AG20443 (cell line): Measurements from ENCODE around the gene ZMYM1.
"Not testable (repeated sequence)": the region's sequence is repeated elsewhere in the genome, so short reads cannot be mapped to it uniquely, and the experiment has no call there.

ENCODE experiments used
- DNase-seq: peaks from one replicate; pipeline ENCODE4 v3.0.0; 2012; ENCODE audit warnings: low spot score, mixed read lengths

ZMYM1 gene

GRCh38 chr1:35079003-35079930, at the start of gene ZMYM1:
TSS of gene ZMYM1 (plus strand) at chr1:35079385. CDS start at chr1:35093988, 14,603 bp downstream.
- peak; percentile 97 for DNase-seq

GRCh38 chr1:35029761-35030160, 49.4 kb upstream of the ZMYM1 start:
- DNase-seq: no peak

DNA sequence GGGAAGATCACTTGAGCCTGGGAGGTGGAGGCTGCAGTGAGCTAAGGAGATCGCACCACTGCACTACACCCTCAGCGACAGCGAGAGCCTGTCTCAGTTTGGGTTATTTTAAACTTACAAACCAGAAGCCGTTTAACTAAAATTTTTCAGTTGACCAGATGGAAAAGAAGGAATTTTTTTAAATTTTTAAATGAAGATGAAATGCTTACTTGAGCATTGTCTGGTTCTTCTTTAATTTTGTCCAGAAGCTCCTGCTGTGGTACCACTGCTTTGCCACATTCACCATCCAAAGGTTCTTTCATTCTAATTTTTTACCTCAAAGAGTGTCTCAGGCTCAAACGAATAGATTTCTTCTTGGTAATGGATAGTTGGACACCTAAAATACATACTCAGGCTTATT, 48.8 kb upstream of the ZMYM1 start:
- DNase-seq: no peak

DNA sequence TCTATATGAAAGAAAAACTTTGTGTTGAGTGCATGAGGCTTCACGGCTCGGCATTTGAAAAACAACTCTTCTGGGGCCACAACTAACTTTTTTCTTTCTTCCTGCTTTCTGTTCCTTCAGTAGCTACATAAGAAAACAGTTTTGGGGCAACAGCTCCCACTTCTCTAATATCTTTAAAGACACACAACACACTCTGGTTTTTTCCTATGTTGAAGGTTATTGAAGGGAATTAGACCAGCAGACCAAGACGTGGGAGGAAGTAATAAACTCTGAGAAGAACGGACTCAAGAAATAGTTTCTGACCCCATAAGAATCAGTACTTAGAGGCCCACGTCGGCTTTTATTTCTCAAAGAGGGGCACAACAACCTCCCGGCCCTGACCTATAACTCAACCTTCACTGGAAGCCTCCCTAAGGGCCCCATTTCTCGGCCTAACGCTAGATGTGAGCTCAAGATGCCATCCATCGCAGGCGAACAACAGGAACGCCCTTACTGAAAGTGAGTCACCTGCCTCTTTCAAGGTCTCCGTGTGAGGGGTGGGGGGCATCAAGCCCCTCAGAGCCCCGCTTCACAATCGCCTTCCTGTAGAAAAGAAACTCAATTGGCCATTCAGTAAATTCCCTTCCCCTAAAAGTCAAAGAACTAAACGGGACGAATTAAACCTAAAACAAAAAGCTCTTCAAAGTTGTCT, 48.3 kb upstream of the ZMYM1 start:
- peak; percentile 67 for DNase-seq

- no peak for DNase-seq
Measured at GRCh38 chr1:35032384-35032739, 46.8 kb upstream of the ZMYM1 start.

DNA sequence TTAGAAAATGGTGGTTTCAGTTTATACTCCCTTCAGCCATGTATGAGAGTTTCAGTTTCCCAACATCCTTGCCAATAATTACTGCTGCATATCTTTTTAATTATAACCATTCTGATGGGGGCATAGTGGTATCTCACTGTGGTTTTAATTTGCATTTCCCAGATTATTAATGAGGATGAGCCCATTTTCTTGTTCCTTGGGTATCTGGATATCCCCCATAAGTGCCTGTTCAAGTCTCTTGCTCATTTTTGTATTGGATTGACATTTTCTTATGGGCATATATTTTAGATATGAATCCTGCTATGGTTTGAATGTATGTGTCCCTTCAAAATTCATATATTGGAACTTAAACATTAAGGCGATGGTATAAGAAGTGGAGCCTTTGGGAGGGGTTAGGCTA, 45.8 kb upstream of the ZMYM1 start:
- no peak for DNase-seq

DNA sequence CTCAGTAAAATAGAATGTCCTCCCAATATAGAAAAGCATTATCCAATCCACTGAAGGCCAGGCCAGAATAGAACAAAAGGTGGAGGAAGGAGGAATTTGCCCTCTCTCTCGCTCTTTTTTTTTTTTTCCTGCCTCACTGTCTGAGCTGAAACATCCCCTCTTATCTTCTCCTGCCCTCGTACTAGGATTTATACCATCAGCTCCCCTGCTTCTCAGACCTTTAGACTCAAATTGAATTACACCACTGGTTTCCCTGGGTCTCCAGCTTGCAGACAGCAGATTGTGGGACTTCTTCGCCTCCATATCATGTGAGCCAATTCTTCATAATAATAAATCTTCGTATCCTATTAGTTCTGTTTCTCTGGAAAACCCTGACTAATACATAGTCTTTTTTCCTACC, 42.6 kb upstream of the ZMYM1 start:
- DNase-seq: no peak

DNA sequence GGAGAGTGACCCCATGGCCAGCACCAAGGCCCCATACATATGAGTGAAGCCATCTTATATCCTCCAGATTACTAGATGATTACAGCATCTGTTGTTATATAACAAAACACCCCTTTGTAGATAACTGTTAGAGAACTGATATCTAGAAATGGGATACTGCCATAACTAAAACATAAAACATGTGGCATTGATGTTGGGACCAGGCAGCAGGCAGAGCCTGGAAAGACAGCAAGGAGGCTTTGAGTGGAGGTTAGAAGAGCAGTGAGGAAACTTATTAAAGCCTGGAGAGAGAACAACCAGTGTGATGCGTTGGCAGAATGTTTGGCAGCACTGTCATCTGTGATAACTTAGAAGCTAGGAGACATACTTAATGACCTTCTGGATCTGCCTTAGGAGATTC, 42.0 kb upstream of the ZMYM1 start:
- DNase-seq: no peak

- no peak for DNase-seq
Measured at GRCh38 chr1:35038723-35039122, 40.5 kb upstream of the ZMYM1 start.

DNA sequence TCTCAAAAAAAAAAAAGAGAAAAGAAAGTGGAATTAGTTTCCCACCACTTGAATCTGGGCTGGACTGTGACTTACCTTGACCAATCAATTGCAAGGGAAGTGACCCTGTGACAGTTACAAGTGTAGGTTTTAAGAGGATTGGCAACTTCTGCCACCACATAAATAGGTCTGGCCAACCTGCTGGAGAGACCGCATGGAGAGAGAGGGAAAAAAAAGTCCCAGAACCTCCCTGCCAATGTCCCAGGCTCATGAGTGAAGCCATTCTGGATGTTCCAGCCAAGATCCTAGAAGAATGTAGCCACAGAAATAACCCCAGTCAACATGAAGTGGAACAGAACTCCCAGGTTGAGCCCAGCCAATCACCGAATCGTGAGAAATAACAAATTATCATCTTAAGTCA, 35.7 kb upstream of the ZMYM1 start:
- DNase-seq: no peak

- no peak for DNase-seq
Measured at GRCh38 chr1:35044431-35044830, 34.8 kb upstream of the ZMYM1 start.

DNA sequence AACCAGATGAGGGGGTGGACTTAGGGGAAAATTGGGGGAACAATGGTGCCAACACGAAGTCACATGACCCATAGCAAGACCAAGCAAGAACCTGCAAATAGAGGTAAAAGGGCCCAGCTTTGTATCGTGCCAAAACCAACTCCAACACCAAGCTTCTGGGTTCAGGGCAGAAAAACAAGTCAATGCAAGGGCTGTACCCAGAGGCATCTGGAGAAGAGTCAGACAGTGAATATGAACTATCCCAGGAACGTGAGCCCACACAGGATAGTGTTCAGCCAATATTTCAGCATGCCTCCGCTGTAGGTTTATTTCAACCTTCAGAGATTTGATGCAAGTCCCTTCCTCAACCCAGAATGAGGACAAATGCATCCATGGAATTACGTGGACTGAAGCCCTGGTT, 32.5 kb upstream of the ZMYM1 start:
- no peak for DNase-seq

DNA sequence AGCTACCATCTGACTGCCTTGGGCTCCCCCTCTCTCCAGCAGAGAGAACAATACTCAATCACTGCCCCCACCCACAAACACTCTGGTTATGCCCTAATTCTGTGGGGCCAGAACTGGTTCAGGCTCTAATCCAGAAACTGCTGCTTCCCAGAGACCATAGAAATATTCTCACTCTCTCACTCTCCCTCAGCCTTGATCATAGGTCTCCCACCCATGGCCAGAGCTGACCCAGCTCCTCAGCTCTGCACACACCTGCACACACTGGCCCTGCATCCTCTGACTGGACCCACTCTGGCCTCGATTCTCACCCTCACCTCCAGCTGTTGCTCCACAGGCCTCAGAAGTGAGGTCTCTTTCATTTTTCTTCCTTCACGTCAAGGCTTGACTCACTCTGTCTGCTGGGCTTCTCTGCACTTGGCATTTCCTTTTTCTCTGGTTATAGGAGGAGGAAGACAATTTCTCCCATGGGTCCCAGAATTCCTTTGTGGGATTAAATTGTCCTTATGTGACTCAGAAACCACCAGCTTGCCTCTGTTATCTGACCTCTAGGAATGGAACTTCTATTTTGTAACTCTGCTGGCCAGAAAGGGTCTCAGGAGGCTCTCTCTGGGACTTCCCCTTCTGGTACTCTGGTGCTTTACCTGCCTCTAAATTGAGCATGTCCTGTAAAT, 31.9 kb upstream of the ZMYM1 start:
- DNase-seq: peak; percentile 78

- DNase-seq: no peak
Measured at GRCh38 chr1:35049116-35049515, 30.1 kb upstream of the ZMYM1 start.

- DNase-seq: no peak
Measured at GRCh38 chr1:35053433-35053832, 25.8 kb upstream of the ZMYM1 start.

GRCh38 chr1:35054282-35054681, 24.9 kb upstream of the ZMYM1 start:
- not testable (repeated sequence) for DNase-seq

DNA sequence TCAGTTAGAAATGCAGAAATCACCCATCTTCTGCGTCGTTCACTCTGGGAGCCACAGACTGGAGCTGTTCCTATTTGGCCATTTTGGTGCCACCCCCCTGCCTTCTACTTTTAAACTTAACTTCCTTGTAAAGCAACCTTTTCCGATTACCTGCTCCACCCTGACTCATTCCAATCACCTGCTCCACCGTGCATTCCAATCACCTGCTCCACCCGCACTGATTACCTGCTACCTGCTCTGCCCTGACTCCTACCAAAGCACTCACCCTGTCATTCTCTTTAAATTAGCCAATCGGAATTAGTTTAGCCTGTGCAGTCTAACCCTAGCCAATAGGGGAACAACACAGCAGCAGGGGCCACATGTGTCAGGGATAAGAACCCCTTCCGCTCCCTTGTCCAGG, 20.9 kb upstream of the ZMYM1 start:
- DNase-seq: not testable (repeated sequence)

- DNase-seq: no peak
Measured at GRCh38 chr1:35058988-35059387, 20.2 kb upstream of the ZMYM1 start.

DNA sequence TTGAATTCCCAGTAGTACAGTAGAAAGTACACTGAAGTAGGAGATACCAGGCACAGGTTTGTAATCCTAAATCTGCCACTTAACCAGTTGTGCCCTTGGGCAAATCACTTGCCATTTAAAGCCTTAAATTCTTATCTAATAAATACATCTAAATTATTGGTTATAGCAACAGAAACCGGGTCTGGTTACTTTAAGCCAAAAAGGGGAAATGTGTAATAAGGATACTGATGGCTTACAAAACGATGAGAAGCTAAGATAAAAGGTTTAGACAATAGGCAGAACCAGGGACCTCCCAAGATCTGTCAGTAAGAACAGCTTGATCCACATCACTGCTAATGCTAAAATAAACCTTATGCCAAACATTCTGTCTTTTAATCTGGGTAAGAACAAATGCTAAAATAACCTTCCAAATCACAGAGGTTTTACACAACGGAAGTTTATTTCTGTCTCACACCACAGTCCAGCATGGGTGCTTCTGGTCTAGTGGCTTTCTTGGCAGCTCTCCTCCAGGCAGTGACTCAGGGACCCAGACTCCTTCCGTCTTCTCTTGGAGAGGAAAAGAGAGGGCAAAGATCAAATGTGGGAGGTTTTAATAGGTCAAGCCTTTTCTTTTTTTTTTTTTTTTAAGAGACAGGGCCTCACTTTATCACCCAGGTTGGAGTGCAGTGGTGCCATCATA, 16.5 kb upstream of the ZMYM1 start:
- DNase-seq: no peak

- DNase-seq: no peak
Measured at GRCh38 chr1:35064265-35064664, 14.9 kb upstream of the ZMYM1 start.

DNA sequence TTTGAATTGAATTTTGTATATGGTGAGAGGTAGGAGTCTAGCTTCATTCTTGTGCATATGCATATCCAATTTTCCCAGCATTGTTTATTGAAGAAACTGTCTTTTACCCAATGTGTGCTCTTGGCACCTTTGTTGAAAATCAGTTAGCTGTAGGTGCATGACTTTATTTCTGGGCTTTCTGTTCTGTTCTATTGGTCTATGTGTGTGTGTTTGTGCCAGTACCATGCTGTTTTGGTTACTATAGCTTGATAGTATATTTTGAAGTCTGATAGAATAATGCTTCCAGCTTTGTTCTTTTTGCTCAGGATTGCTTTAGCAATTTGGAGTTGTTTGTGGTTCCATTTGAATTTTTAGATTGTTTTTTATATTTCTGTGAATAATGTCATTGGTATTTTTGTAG, 9.4 kb upstream of the ZMYM1 start:
- no peak for DNase-seq

DNA sequence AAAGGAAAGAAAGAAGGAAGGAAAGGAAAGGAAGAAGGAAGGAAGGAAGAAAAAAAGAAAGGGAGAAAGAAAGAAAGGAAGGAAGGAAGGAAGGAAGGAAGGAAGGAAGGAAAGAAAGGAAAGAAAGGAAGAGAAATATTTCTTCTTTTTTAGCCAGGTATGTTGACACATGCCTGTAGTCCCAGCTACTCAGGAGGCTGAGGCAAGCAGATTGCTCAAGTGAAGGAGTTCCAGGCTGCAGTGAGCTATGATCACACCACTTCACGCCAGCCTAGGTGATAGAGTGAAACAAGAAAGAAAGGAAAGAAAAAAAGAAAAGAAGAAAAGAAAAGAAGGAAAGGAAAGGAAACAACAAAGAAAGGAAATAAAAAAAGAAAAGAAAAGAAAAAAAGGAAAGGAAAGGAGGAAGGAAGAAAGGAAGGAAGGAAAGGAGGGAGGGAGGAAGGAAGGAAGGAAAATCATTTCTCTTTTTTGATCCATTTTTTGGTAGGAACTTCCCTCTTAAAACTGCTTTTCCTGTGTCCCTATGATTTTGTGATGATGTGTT, 5.8 kb upstream of the ZMYM1 start:
- DNase-seq: no peak
